Mesenchymal stem cell (in vitro differentiated cells and primary cell): Measurements from ENCODE around the gene P2RX7.

Experiments used
- DNase-seq: peaks from one replicate; pipeline ENCODE4 v3.0.0-alpha.2; 2013
- H2AFZ ChIP-seq: one replicate; pipeline ENCODE4 v1.6.1; 2013; ENCODE audit warnings: low read depth, mild to moderate bottlenecking, control low read depth, inconsistent platforms, low read length, moderate library complexity
- H2AK5ac ChIP-seq: 2 replicates; pipeline ENCODE4 v1.6.1; 2013; ENCODE audit warnings: low read length, moderate library complexity, mild to moderate bottlenecking, inconsistent platforms; ENCODE audit not compliant: severe bottlenecking
- H2BK120ac ChIP-seq: one replicate; pipeline ENCODE4 v1.6.1; 2013; ENCODE audit warnings: low read depth, mild to moderate bottlenecking, inconsistent platforms, low read length, moderate library complexity
- H2BK12ac ChIP-seq, 2 experiments: one replicate each; pipeline ENCODE4 v1.6.1; 2013; ENCODE audit warnings: inconsistent platforms in 2 of 2, low read length in 2 of 2, mild to moderate bottlenecking in 2 of 2, moderate library complexity in 2 of 2, control low read depth in 1 of 2
- H2BK15ac ChIP-seq: one replicate; pipeline ENCODE4 v1.6.1; 2013; ENCODE audit warnings: mild to moderate bottlenecking, low read depth, inconsistent platforms; ENCODE audit not compliant: poor library complexity, severe bottlenecking
- H2BK5ac ChIP-seq: 2 replicates; pipeline ENCODE4 v1.6.1; 2013; ENCODE audit warnings: low read depth, mild to moderate bottlenecking, low read length, control low read depth, inconsistent platforms; ENCODE audit not compliant: poor library complexity, severe bottlenecking
- H3K14ac ChIP-seq, 2 experiments: one replicate each; pipeline ENCODE4 v1.6.1; 2013; ENCODE audit warnings: inconsistent platforms in 2 of 2, low read length in 2 of 2, control low read depth in 1 of 2, mild to moderate bottlenecking in 1 of 2, moderate library complexity in 1 of 2
- H3K18ac ChIP-seq, 2 experiments: one replicate each; pipeline ENCODE4 v1.6.1; 2013; ENCODE audit warnings: inconsistent platforms in 2 of 2, low read length in 2 of 2, control low read depth in 1 of 2, low read depth in 1 of 2, mild to moderate bottlenecking in 1 of 2
- H3K23ac ChIP-seq, 2 experiments: one replicate each; pipeline ENCODE4 v1.6.1; 2013; ENCODE audit warnings: inconsistent platforms in 2 of 2, low read length in 2 of 2, mild to moderate bottlenecking in 2 of 2, moderate library complexity in 2 of 2, control low read depth in 1 of 2
- H3K27ac ChIP-seq: 2 replicates; pipeline ENCODE4 v1.5.1; 2013; ENCODE audit warnings: mild to moderate bottlenecking, moderate library complexity, low read length, control low read depth, inconsistent platforms; ENCODE audit not compliant: poor library complexity, severe bottlenecking
- H3K27me3 ChIP-seq, 2 experiments: 2 replicates each; pipeline versions ENCODE4 v1.6.1 to v1.7.0; 2013; ENCODE audit warnings: low read length in 2 of 2, mild to moderate bottlenecking in 2 of 2, moderate library complexity in 2 of 2, control low read depth in 1 of 2, inconsistent platforms in 1 of 2; ENCODE audit not compliant: control insufficient read depth in 1 of 2, insufficient read depth in 1 of 2
- H3K36me3 ChIP-seq, 2 experiments: 2 replicates each; pipeline versions ENCODE4 v1.6.1 to v1.7.0; 2013; ENCODE audit warnings: low read length in 2 of 2, control low read depth in 1 of 2, inconsistent platforms in 1 of 2, low read depth in 1 of 2, mild to moderate bottlenecking in 1 of 2; ENCODE audit not compliant: insufficient read depth in 2 of 2, control insufficient read depth in 1 of 2
- H3K4ac ChIP-seq, 2 experiments: one replicate each; pipeline ENCODE4 v1.6.1; 2013; ENCODE audit warnings: inconsistent platforms in 2 of 2, low read length in 2 of 2, mild to moderate bottlenecking in 2 of 2, moderate library complexity in 2 of 2, control low read depth in 1 of 2, low read depth in 1 of 2
- H3K4me1 ChIP-seq: 2 replicates; pipeline ENCODE4 v1.6.1; 2013; ENCODE audit warnings: low read depth, low read length, control low read depth; ENCODE audit not compliant: control insufficient read depth, insufficient read depth
- H3K4me2 ChIP-seq: 2 replicates; pipeline ENCODE4 v1.6.1; 2013; ENCODE audit warnings: low read length, mild to moderate bottlenecking, inconsistent platforms; ENCODE audit not compliant: poor library complexity, severe bottlenecking
- H3K4me3 ChIP-seq, 2 experiments: 2 replicates each; pipeline versions ENCODE4 v1.5.1 to v1.7.0; 2013; ENCODE audit warnings: low read length in 2 of 2, mild to moderate bottlenecking in 2 of 2, control low read depth in 1 of 2, low read depth in 1 of 2; ENCODE audit not compliant: insufficient read depth in 1 of 2
- H3K79me1 ChIP-seq: replicated peaks from 2 replicates; pipeline ENCODE4 v1.6.1; 2013; ENCODE audit warnings: mild to moderate bottlenecking, control low read depth, low read length, inconsistent platforms; ENCODE audit not compliant: poor library complexity, severe bottlenecking
- H3K9ac ChIP-seq: 2 replicates; pipeline ENCODE4 v1.7.0; 2013; ENCODE audit warnings: mild to moderate bottlenecking, low read length, moderate library complexity
- H3K9me3 ChIP-seq: 2 replicates; pipeline ENCODE4 v1.7.0; 2013; ENCODE audit warnings: mild to moderate bottlenecking, low read length; ENCODE audit not compliant: control insufficient read depth
- H4K8ac ChIP-seq: one replicate; pipeline ENCODE4 v1.6.1; 2013; ENCODE audit warnings: inconsistent platforms, mild to moderate bottlenecking, low read length, moderate library complexity
- H4K91ac ChIP-seq: one replicate; pipeline ENCODE4 v1.6.1; 2013; ENCODE audit warnings: mild to moderate bottlenecking, low read length, inconsistent platforms
- WGBS: methylation state at CpG from one replicate; pipeline ENCODE4 v1.1.7; 2013; ENCODE audit warnings: mixed read lengths; 5-methylcytosine and 5-hydroxymethylcytosine counted together

The P2RX7 gene

DNA sequence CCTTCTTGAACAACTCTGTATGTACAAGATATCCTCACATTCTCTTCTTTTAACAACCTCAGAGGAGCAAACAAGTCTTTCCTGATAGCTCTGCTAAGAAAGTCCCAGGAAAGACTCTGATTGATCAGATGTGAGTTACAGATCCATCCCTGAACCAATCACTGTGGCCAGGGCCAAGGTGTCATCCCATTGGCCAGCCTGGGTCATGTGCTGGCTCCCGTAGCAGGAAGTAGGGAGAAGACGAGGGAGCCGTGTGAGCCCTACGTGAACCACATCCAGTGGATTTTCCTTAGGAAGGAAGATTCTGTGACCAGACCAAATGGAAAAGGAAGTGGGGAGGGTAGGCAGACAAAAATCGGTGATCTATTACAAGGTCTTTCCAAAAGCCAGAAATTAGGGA lies 5.6 kb downstream of the P2RX7 start:
- Histone ChIP-seq H3K4me3 (no peak overlapping the region), H3K14ac (no peak overlapping the region), H2BK120ac (no peak overlapping the region), H2BK12ac (no peak overlapping the region), H3K27me3 (peaks cover 0 to 5% of the 10 kb centered on the region in 2 experiments), H3K4me1 (peaks cover under 1% of the 10 kb centered on the region), H3K79me1 (no peaks in the 10 kb centered on the region), H3K9ac (no peak overlapping the region), H3K23ac (no peak overlapping the region), H3K27ac (no peak overlapping the region), H2BK5ac (no peak overlapping the region), H3K18ac (no peak overlapping the region), H3K36me3 (no peaks in the 10 kb centered on the region), H4K91ac (no peak overlapping the region), H2BK15ac (no peak overlapping the region), H3K4me2 (no peak overlapping the region), H3K9me3 (no peaks in the 10 kb centered on the region), H2AK5ac (no peak overlapping the region), H2AFZ (no peak overlapping the region), H4K8ac (no peak overlapping the region), H3K4ac (no peak overlapping the region)
- no peak for DNase-seq
- 94% methylated on average over 5 of the region's 5 CpGs for WGBS

DNA sequence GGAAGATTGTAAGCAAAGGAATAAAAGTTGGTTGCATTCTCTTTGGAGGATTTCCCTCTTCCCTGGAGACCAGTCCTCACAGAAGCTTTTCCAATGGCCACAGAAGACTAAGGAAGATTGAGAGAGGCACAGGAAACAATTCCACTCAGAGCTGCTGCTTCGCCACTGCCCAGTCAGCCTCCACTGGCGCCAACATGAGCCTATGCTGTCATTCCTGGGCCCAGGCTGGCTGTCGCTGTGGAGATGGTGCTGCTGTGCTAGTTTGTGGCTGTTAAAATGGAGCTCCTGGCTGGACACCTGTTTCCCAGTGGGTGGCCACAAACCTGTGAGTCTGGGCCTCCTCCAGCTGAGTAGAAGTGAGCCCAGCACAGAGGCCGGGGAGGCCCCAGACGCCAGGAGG lies 6.6 kb downstream of the P2RX7 start:
- Histone ChIP-seq H4K91ac (no peak overlapping the region), H3K18ac (no peak overlapping the region), H4K8ac (no peak overlapping the region), H2AK5ac (no peak overlapping the region), H3K27ac (no peak overlapping the region), H3K4me2 (no peak overlapping the region), H2BK5ac (no peak overlapping the region), H2BK15ac (no peak overlapping the region), H3K9me3 (no peaks in the 10 kb centered on the region), H3K4ac (no peak overlapping the region), H2BK12ac (no peak overlapping the region), H2BK120ac (no peak overlapping the region), H3K4me1 (no peaks in the 10 kb centered on the region), H3K4me3 (no peak overlapping the region), H2AFZ (no peak overlapping the region), H3K23ac (no peak overlapping the region), H3K9ac (no peak overlapping the region), H3K14ac (no peak overlapping the region), H3K79me1 (no peaks in the 10 kb centered on the region), H3K36me3 (no peaks in the 10 kb centered on the region), H3K27me3 (peaks cover 0 to 5% of the 10 kb centered on the region in 2 experiments)
- 88% methylated on average over 5 of the region's 5 CpGs for WGBS
- no peak for DNase-seq

DNA sequence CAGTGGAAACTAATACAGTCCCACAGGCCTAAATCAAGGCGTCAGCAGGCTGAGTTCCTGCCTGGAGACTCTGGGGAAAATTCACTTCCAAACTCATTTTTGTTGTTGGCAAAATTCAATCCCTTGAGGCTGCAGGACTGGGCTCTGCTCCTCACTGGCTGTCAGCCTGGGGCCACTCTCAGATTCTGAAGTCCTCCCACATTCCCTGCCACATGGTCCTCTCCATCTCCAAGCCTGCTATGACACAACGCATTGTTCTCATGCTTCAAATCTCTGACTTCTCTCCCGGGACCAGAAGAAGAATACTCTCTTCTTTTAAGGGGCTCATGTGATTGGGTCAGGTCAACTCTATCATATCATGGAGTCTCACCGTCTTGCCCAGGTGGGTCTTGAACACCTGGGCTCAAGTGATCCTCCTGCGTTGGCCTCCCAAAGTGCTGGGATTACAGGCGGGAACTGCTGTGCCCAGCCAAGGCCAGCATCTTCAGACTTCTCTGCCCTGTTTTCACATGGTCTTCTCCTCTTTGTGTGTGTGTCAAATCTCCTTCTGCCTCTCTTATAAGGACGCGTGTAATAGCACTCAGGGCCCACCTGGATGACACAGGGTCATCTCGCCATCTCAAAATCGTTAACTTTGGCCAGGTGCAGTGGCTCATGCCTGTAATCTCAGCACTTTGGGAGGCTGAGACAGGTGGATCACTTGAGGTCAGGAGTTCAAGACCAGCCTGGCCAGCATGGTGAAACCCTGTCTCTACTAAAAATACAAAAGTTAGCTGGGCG lies 9.7 kb downstream of the P2RX7 start:
- no peak overlapping the region for H3K14ac ChIP-seq
- no peak overlapping the region for H4K8ac ChIP-seq
- H2BK5ac ChIP-seq = no peak overlapping the region
- no peak overlapping the region for H3K9ac ChIP-seq
- WGBS = 94% methylated on average over 11 of the region's 11 CpGs
- H3K27me3 ChIP-seq = peaks cover 0 to 9% of the 10 kb centered on the region in 2 experiments
- H3K9me3 ChIP-seq = no peaks in the 10 kb centered on the region
- H2BK15ac ChIP-seq = no peak overlapping the region
- no peak overlapping the region for H2AFZ ChIP-seq
- DNase-seq = no peak
- H2BK120ac ChIP-seq = no peak overlapping the region
- H3K18ac ChIP-seq = no peak overlapping the region
- no peak overlapping the region for H3K27ac ChIP-seq
- no peaks in the 10 kb centered on the region for H3K36me3 ChIP-seq
- H2AK5ac ChIP-seq = no peak overlapping the region
- H3K4ac ChIP-seq = no peak overlapping the region
- H3K23ac ChIP-seq = no peak overlapping the region
- no peaks in the 10 kb centered on the region for H3K4me1 ChIP-seq
- no peak overlapping the region for H3K4me3 ChIP-seq
- no peaks in the 10 kb centered on the region for H3K79me1 ChIP-seq
- H3K4me2 ChIP-seq = no peak overlapping the region
- no peak overlapping the region for H4K91ac ChIP-seq
- H2BK12ac ChIP-seq = no peak overlapping the region

GRCh38 chr12:121144416-121144914 lies 11.8 kb downstream of the P2RX7 start:
- Histone ChIP-seq H3K27me3 (peaks cover 0 to 9% of the 10 kb centered on the region in 2 experiments), H2AFZ (no peak overlapping the region), H3K79me1 (no peaks in the 10 kb centered on the region), H2BK15ac (no peak overlapping the region), H3K9me3 (no peaks in the 10 kb centered on the region), H3K4me1 (no peaks in the 10 kb centered on the region), H3K4me2 (no peak overlapping the region), H3K18ac (no peak overlapping the region), H3K36me3 (no peaks in the 10 kb centered on the region), H3K4me3 (no peak overlapping the region), H2AK5ac (no peak overlapping the region), H3K4ac (no peak overlapping the region), H2BK5ac (no peak overlapping the region), H2BK120ac (no peak overlapping the region), H3K27ac (no peak overlapping the region), H2BK12ac (no peak overlapping the region), H4K91ac (peak overlapping the region; percentile 56), H3K14ac (no peak overlapping the region), H4K8ac (no peak overlapping the region), H3K9ac (no peak overlapping the region), H3K23ac (no peak overlapping the region)
- peak; percentile 65 for DNase-seq
- WGBS = 95% methylated on average over 3 of the region's 3 CpGs
